ENCODE data around the gene STING1. TPM values are rescaled to one million over a fixed set of nuclear protein-coding genes. Genes with fewer than 3 reads are reported as not detected.
"Not testable (repeated sequence)": the region's sequence is repeated elsewhere in the genome, so short reads cannot be mapped to it uniquely, and the experiment has no call there.

The STING1 gene
- total and polyA plus RNA-seq, 2 donors (not counting 1 experiment from before 2014, with no cell fraction given) = 70.2 to 78.4 TPM

DNA sequence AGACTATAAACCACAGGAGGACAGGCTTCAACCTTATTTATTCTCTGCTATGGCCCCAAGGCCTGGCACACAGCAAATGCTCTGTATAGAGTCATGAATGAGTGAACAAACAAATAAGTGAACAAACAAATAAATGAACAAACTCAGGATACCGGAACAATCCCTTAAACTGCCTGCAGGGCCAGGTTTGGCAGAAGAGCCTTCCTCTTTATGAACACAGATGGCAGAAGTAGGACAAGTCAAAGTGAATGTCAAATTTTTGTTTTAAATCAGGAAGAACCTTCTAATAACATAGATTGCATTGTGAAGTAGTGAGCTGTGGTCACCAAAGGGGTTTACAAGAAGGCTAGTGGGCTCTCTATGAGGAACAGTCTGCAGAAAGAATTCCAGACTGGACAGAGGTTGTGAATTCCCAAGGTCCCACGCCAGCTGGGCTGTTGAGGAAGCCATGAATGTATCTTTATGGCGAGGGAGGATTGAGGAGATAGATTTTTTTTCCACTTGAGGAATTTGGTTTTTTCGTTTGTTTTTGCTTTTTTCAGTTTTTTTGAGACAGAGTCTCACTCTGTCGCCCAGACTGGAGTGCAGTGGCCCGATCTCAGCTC, 30.3 kb upstream of the STING1 start:
- Histone ChIP-seq H3K9ac (ENCODE audit: insufficient read depth, low read length) (no peak overlapping the region), H3K27me3 (ENCODE audit: control insufficient read depth, insufficient read depth, low read length) (no peaks in the 10 kb centered on the region), H3K27ac (ENCODE audit: insufficient read depth, low read length) (no peak overlapping the region), H3K4me1 (ENCODE audit: control insufficient read depth, extremely low read depth, insufficient read depth, low read length) (peaks cover 3% of the 10 kb centered on the region), H2AFZ (ENCODE audit: low read length) (no peak overlapping the region), H3K4me3 (replicated peaks in 1 of 4; ENCODE audit: control extremely low read depth in 1 of 4, insufficient read depth in 1 of 4, low read depth in 3 of 4, low read length in 4 of 4) (no peak overlapping the region), H4K20me1 (ENCODE audit: control insufficient read depth, extremely low read depth, insufficient read depth, low read length) (no peaks in the 10 kb centered on the region), H3K36me3 (ENCODE audit: control insufficient read depth, insufficient read depth, low read length) (no peaks in the 10 kb centered on the region), H3K9me3 (ENCODE audit: control insufficient read depth, insufficient read depth, low read depth, low read length) (no peaks in the 10 kb centered on the region), H3K79me2 (ENCODE audit: control insufficient read depth, insufficient read depth, low read length) (no peaks in the 10 kb centered on the region), H3K4me2 (ENCODE audit: extremely low read depth, insufficient read depth, low read length) (no peak overlapping the region)
- no peak for DNase-seq (ENCODE audit: low read depth in 2 of 2)
- TF ChIP-seq, protein P1, sequence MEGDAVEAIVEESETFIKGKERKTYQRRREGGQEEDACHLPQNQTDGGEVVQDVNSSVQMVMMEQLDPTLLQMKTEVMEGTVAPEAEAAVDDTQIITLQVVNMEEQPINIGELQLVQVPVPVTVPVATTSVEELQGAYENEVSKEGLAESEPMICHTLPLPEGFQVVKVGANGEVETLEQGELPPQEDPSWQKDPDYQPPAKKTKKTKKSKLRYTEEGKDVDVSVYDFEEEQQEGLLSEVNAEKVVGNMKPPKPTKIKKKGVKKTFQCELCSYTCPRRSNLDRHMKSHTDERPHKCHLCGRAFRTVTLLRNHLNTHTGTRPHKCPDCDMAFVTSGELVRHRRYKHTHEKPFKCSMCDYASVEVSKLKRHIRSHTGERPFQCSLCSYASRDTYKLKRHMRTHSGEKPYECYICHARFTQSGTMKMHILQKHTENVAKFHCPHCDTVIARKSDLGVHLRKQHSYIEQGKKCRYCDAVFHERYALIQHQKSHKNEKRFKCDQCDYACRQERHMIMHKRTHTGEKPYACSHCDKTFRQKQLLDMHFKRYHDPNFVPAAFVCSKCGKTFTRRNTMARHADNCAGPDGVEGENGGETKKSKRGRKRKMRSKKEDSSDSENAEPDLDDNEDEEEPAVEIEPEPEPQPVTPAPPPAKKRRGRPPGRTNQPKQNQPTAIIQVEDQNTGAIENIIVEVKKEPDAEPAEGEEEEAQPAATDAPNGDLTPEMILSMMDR (conservative IDR thresholded peaks at IDR 0.05 in 1 of 2, IDR thresholded peaks at IDR 0.05 in 1 of 2; ENCODE audit: low read depth in 1 of 2, low read length in 2 of 2) = no peak

DNA sequence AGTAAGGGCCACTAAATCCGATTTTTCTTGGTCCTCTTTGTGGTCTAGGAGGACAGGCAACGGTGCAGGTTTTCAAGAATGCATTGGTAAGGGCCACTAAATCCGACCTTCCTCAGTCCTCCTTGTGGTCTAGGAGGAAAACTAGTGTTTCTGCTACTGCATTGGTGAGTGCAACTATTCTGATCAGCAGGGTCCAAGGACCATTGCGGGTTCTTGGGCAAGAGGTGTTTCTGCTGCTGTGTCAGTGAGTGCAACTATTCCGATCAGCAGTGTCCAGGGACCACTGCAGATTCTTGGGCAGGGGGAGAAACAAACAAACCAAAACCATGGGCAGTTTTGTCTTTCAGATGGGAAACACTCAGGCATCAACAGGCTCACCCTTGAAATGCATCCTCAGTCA, 22.2 kb upstream of the STING1 start:
- not testable (repeated sequence) for H3K27me3 ChIP-seq (ENCODE audit: control insufficient read depth, insufficient read depth, low read length); H3K4me1 ChIP-seq (ENCODE audit: control insufficient read depth, extremely low read depth, insufficient read depth, low read length); H4K20me1 ChIP-seq (ENCODE audit: control insufficient read depth, extremely low read depth, insufficient read depth, low read length); DNase-seq (ENCODE audit: low read depth in 2 of 2); H3K79me2 ChIP-seq (ENCODE audit: control insufficient read depth, insufficient read depth, low read length); H3K4me3 ChIP-seq (replicated peaks in 1 of 4; ENCODE audit: control extremely low read depth in 1 of 4, insufficient read depth in 1 of 4, low read depth in 3 of 4, low read length in 4 of 4); H2AFZ ChIP-seq (ENCODE audit: low read length); H3K9ac ChIP-seq (ENCODE audit: insufficient read depth, low read length); H3K27ac ChIP-seq (ENCODE audit: insufficient read depth, low read length); H3K9me3 ChIP-seq (ENCODE audit: control insufficient read depth, insufficient read depth, low read depth, low read length); H3K36me3 ChIP-seq (ENCODE audit: control insufficient read depth, insufficient read depth, low read length); H3K4me2 ChIP-seq (ENCODE audit: extremely low read depth, insufficient read depth, low read length)

DNA sequence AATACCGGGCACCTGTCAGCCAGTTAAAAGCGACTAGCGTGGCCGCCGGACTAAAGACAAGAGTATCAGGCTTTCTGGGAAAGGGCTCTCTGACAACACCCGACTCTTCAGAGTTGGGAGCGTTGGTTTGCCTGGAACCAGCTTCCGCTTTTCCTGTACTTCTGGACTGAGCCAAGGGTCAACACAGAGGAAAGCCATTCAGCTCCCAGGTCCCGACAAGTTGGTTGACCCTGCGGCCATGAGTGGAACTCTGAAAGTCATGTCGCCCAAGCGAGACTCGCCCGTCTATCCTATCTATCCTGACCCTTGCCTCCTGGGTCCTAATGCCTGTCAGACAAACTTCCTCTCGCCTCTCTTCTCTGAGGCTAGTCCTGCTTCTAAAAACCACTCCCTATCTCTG, 21.3 kb upstream of the STING1 start:
- H3K36me3 ChIP-seq (ENCODE audit: control insufficient read depth, insufficient read depth, low read length); H3K4me3 ChIP-seq (replicated peaks in 1 of 4; ENCODE audit: control extremely low read depth in 1 of 4, insufficient read depth in 1 of 4, low read depth in 3 of 4, low read length in 4 of 4); H4K20me1 ChIP-seq (ENCODE audit: control insufficient read depth, extremely low read depth, insufficient read depth, low read length); H3K4me1 ChIP-seq (ENCODE audit: control insufficient read depth, extremely low read depth, insufficient read depth, low read length); H3K27me3 ChIP-seq (ENCODE audit: control insufficient read depth, insufficient read depth, low read length); H3K27ac ChIP-seq (ENCODE audit: insufficient read depth, low read length); H3K9me3 ChIP-seq (ENCODE audit: control insufficient read depth, insufficient read depth, low read depth, low read length); H2AFZ ChIP-seq (ENCODE audit: low read length); H3K4me2 ChIP-seq (ENCODE audit: extremely low read depth, insufficient read depth, low read length); DNase-seq (ENCODE audit: low read depth in 2 of 2); H3K79me2 ChIP-seq (ENCODE audit: control insufficient read depth, insufficient read depth, low read length); H3K9ac ChIP-seq (ENCODE audit: insufficient read depth, low read length): not testable (repeated sequence)

DNA sequence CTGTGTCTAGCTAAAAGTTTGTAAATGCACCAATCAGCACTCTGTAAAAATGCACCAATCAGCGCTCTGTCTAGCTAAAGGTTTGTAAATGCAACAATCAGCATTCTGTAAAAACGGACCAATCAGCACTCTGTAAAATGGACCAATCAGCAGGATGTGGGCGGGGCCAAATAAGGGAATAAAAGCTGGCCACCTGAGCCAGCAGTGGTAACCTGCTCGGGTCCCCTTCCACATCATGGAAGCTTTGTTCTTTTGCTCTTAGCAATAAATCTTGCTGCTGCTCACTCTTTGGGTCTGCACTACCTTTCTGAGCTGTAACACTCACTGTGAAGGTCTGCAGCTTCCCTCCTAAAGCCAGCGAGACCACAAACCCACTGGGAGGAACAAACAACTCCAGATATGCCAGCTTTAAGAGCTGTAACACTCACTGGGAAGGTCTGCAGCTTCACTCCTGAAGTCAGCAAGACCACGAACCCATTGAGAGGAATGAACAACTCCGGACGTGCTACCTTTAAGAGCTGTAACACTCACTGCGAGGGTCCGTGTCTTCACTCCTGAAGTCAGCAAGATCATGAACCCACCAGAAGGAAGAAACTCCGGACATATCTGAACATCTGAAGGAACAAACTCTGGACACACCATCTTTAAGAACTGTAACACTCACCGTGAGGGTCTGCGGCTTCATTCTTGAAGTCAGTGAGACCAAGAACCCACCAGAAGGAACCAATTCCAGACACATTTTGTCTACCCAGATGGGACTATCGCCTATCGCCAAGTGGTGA, 20.7 kb upstream of the STING1 start:
- H3K36me3 ChIP-seq (ENCODE audit: control insufficient read depth, insufficient read depth, low read length); H2AFZ ChIP-seq (ENCODE audit: low read length); H3K4me1 ChIP-seq (ENCODE audit: control insufficient read depth, extremely low read depth, insufficient read depth, low read length); H3K27me3 ChIP-seq (ENCODE audit: control insufficient read depth, insufficient read depth, low read length); H4K20me1 ChIP-seq (ENCODE audit: control insufficient read depth, extremely low read depth, insufficient read depth, low read length); DNase-seq (ENCODE audit: low read depth in 2 of 2); H3K79me2 ChIP-seq (ENCODE audit: control insufficient read depth, insufficient read depth, low read length); H3K9me3 ChIP-seq (ENCODE audit: control insufficient read depth, insufficient read depth, low read depth, low read length); H3K4me3 ChIP-seq (replicated peaks in 1 of 4; ENCODE audit: control extremely low read depth in 1 of 4, insufficient read depth in 1 of 4, low read depth in 3 of 4, low read length in 4 of 4); H3K27ac ChIP-seq (ENCODE audit: insufficient read depth, low read length); H3K9ac ChIP-seq (ENCODE audit: insufficient read depth, low read length); H3K4me2 ChIP-seq (ENCODE audit: extremely low read depth, insufficient read depth, low read length): not testable (repeated sequence)

Data from fibroblast of lung (primary cell).